Loucy (cell line): ENCODE results near the gene AKR7A2.
A peak's percentile ranks its signal among the peaks of the same experiment; 100 is the strongest.

Experiments
- H2AFZ ChIP-seq: fragments of 200-600 bp; sonication (generic); 2 replicates; pipeline ENCODE4 v1.6.0; 2016; ENCODE audit warnings: antibody characterized with exemption, mild to moderate bottlenecking, low read length, moderate library complexity
- H3F3A ChIP-seq: fragments of 200-600 bp; 2 replicates; pipeline ENCODE4 v1.6.0; 2016; ENCODE audit warnings: antibody characterized with exemption, low read depth, mild to moderate bottlenecking
- H3K27me3 ChIP-seq: fragments of 200-600 bp; sonication (generic); 2 replicates; pipeline ENCODE4 v1.6.1; 2014; ENCODE audit warnings: low read length, mild to moderate bottlenecking; ENCODE audit not compliant: insufficient read depth, poor library complexity, severe bottlenecking
- H3K36me3 ChIP-seq: fragments of 200-600 bp; sonication (generic); 2 replicates; pipeline ENCODE4 v1.6.1; 2016; ENCODE audit warnings: low read length; ENCODE audit not compliant: insufficient read depth
- H3K4me1 ChIP-seq: fragments of 200-600 bp; sonication (generic); 2 replicates; pipeline ENCODE4 v1.5.1; 2014; ENCODE audit warnings: low read length, mild to moderate bottlenecking; ENCODE audit not compliant: insufficient read depth, poor library complexity, severe bottlenecking
- H3K4me2 ChIP-seq: fragments of 200-600 bp; sonication (generic); 2 replicates; pipeline ENCODE4 v1.6.0; 2014; ENCODE audit warnings: antibody characterized with exemption, low read length, low read depth, mild to moderate bottlenecking; ENCODE audit not compliant: poor library complexity, severe bottlenecking
- H3K4me3 ChIP-seq: fragments of 200-600 bp; sonication (generic); 2 replicates; pipeline ENCODE4 v1.5.1; 2014; ENCODE audit warnings: low read length, mild to moderate bottlenecking, mixed read lengths; ENCODE audit not compliant: poor library complexity, severe bottlenecking
- H3K79me2 ChIP-seq: fragments of 200-600 bp; sonication (generic); 2 replicates; pipeline ENCODE4 v1.6.1; 2014; ENCODE audit warnings: low read length; ENCODE audit not compliant: insufficient read depth
- H3K9ac ChIP-seq: fragments of 200-600 bp; sonication (generic); 2 replicates; pipeline ENCODE4 v1.6.0; 2014; ENCODE audit warnings: mild to moderate bottlenecking, low read depth, low read length, moderate library complexity; ENCODE audit not compliant: poor library complexity, severe bottlenecking
- H3K9me2 ChIP-seq: fragments of 200-600 bp; sonication (generic); replicated peaks from 2 replicates; pipeline ENCODE4 v1.6.1; 2016; ENCODE audit warnings: low read depth, low read length, mixed read lengths
- H3K9me3 ChIP-seq: fragments of 200-600 bp; sonication (generic); 2 replicates; pipeline ENCODE4 v1.6.1; 2014; ENCODE audit warnings: mild to moderate bottlenecking, antibody characterized with exemption, low read length, low read depth; ENCODE audit not compliant: insufficient read depth
- H4K20me1 ChIP-seq: fragments of 200-600 bp; sonication (generic); 2 replicates; pipeline ENCODE4 v1.6.0; 2014; ENCODE audit warnings: antibody characterized with exemption, low read length, mild to moderate bottlenecking; ENCODE audit not compliant: insufficient read depth, poor library complexity, severe bottlenecking
- CTCF ChIP-seq: fragments of 200-600 bp; sonication (generic); conservative IDR thresholded peaks from 2 replicates; pipeline ENCODE4 v1.5.1; 2014; ENCODE audit warnings: mild to moderate bottlenecking, antibody characterized with exemption, low read length
- EZH2phosphoT487 ChIP-seq: fragments of 200-600 bp; IDR thresholded peaks from 2 replicates; pipeline ENCODE4 v1.6.1; 2018; ENCODE audit warnings: antibody characterized with exemption, mild to moderate bottlenecking, moderate library complexity, borderline replicate concordance

Gene AKR7A2

DNA sequence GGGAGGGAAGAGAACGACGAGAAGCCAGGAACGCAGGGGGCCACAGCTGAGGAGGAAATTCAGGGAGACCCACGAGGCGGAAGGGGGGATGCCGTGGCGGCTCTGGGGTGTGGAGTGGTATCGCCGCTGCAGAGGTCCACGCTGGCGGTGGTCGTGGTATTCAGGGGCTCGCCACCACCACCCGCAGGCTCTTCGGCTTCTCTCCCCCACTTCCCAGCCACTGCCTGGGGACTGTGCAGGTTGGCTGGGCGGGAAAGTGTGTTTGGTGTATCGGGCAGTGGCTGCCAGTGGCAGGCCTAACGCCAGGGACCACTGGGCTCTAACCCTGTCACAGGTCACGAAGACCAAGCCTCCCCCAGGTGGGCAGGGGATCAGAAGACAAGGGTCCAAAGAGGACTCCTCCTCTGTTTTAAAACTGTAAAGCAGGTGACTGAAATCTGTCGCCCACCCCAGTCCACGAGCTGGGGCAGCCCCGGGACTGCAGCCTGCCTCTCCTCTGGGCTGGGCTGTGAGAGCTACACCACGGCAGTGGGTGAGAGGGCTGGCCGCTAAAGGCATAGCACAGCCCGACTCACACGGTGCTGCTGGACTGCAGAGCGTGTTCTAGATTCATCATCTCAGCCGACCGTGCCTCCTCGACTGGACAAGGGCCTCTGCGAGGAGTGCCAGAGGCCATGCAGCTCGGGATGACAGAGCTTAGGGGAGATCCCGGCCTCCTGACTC is 31.1 kb upstream of the AKR7A2 start:
- H4K20me1 ChIP-seq: no peaks in the 10 kb centered on the region

GRCh38 chr1:19342062-19342750 is 30.3 kb upstream of the AKR7A2 start:
- TF ChIP-seq CTCF: no peak
- no peak for TF ChIP-seq EZH2phosphoT487
- Histone ChIP-seq H3K4me1 (no peaks in the 10 kb centered on the region), H4K20me1 (no peaks in the 10 kb centered on the region), H2AFZ (no peak overlapping the region), H3K79me2 (no peaks in the 10 kb centered on the region), H3K4me3 (no peak overlapping the region), H3K9ac (no peak overlapping the region), H3K36me3 (peaks cover 58% of the 10 kb centered on the region; the same call in 1 of the 2 replicates), H3K4me2 (no peak overlapping the region), H3K27me3 (no peaks in the 10 kb centered on the region), H3K9me3 (no peaks in the 10 kb centered on the region), H3K9me2 (no peaks in the 10 kb centered on the region), H3F3A (no peaks in the 10 kb centered on the region)

More for the DNA sequence above, 31.1 kb upstream of the AKR7A2 start:
- Histone ChIP-seq H3F3A (no peaks in the 10 kb centered on the region), H3K4me2 (no peak overlapping the region), H3K4me3 (no peak overlapping the region), H3K9me2 (no peaks in the 10 kb centered on the region), H3K4me1 (no peaks in the 10 kb centered on the region), H3K9me3 (no peaks in the 10 kb centered on the region), H2AFZ (no peak overlapping the region), H3K79me2 (no peaks in the 10 kb centered on the region), H3K27me3 (no peaks in the 10 kb centered on the region), H3K9ac (no peak overlapping the region), H3K36me3 (peaks cover 60% of the 10 kb centered on the region; the same call in 1 of the 2 replicates)
- TF ChIP-seq EZH2phosphoT487 (no peak), CTCF (no peak)

GRCh38 chr1:19341201-19342061 is 29.5 kb upstream of the AKR7A2 start:
- H2AFZ ChIP-seq: no peak overlapping the region
- peaks cover 58% of the 10 kb centered on the region; the same call in 1 of the 2 replicates for H3K36me3 ChIP-seq
- no peaks in the 10 kb centered on the region for H3F3A ChIP-seq
- no peaks in the 10 kb centered on the region for H3K9me2 ChIP-seq
- H3K9me3 ChIP-seq: no peaks in the 10 kb centered on the region
- H3K4me2 ChIP-seq: no peak overlapping the region
- no peak overlapping the region for H3K4me3 ChIP-seq
- H3K4me1 ChIP-seq: no peaks in the 10 kb centered on the region
- no peak overlapping the region for H3K9ac ChIP-seq
- no peaks in the 10 kb centered on the region for H3K27me3 ChIP-seq
- H3K79me2 ChIP-seq: no peaks in the 10 kb centered on the region
- H4K20me1 ChIP-seq: no peaks in the 10 kb centered on the region
- TF ChIP-seq CTCF (peak; percentile 92), EZH2phosphoT487 (no peak)
